OCI-LY1 (cell line): ENCODE results near the gene CRIM1.

Source experiments
- EZH2 ChIP-seq: fragments of 200-600 bp; sonication (generic), shearing (Covaris generic); IDR thresholded peaks from 2 replicates; pipeline ENCODE4 v1.8.0; 2017; ENCODE audit warnings: borderline replicate concordance, mixed run types, mild to moderate bottlenecking, antibody characterized with exemption, low read length, moderate library complexity, mixed read lengths
- TF ChIP-seq, protein P1 (sequence below): fragments of 200-600 bp; sonication (generic), shearing (Covaris generic); IDR thresholded peaks from 2 replicates; pipeline ENCODE4 v1.5.1; 2017; ENCODE audit warnings: mild to moderate bottlenecking, antibody characterized with exemption, low read length, moderate library complexity, mixed read lengths

DNA sequence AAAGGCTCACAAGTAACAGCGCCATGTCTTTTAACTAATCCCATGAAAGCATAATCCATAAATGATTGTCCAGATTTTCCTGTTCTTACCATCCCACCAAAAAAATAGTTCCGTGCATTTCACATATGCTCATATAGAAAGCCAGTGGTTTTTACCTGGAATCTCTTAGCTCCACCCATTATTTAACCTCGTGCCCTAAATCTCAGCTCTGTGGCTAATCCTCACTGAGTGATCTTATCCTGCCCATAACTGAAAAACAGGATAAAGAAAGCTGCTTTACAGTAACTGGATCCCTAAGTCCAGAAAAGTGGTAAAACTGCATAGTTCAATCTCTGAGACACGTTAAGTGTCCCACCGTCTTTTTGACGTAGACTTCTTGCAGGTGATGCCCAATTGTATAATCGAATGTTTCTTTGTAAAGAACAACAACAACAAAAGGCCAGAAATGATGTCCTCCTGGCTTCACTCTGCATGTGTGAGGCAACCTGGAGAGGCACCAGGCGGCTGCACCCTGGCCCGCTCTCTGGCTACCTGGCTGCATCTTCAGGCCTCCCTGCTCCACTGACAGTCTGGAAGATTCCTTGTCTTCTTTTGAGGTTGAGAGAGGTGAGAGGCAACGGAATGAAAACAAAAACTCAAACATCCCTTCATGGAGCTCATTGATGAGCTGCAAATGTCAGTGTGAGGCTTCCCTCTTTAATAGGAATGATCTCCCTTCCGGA, 203.8 kb downstream of the CRIM1 start:
- TF ChIP-seq, protein P1, sequence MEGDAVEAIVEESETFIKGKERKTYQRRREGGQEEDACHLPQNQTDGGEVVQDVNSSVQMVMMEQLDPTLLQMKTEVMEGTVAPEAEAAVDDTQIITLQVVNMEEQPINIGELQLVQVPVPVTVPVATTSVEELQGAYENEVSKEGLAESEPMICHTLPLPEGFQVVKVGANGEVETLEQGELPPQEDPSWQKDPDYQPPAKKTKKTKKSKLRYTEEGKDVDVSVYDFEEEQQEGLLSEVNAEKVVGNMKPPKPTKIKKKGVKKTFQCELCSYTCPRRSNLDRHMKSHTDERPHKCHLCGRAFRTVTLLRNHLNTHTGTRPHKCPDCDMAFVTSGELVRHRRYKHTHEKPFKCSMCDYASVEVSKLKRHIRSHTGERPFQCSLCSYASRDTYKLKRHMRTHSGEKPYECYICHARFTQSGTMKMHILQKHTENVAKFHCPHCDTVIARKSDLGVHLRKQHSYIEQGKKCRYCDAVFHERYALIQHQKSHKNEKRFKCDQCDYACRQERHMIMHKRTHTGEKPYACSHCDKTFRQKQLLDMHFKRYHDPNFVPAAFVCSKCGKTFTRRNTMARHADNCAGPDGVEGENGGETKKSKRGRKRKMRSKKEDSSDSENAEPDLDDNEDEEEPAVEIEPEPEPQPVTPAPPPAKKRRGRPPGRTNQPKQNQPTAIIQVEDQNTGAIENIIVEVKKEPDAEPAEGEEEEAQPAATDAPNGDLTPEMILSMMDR: no peak
- no peak for TF ChIP-seq EZH2
